Measurements from ENCODE around the gene RFX4.
"Not testable (repeated sequence)": the region's sequence is repeated elsewhere in the genome, so short reads cannot be mapped to it uniquely, and the experiment has no call there.

The RFX4 gene

DNA sequence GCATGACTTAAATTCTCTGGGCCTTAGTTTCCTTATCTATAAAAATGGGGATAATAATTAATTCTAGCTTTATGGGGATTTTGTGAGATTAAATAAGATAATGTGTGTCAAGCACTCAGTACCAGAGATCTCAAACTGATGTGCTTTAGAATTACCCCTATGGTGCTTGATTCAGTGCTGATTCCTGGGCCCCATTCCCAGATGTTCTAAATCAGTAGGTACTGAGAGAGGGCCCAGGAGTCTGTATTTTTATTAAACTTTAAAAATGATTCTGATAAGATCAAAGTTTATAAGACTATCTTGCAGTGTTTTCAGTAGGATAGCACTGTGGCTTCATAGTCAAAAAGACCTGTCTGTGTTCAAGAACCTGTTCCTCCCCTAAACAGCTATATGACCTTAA is 102.6 kb downstream of the RFX4 start:
- no peaks in the 10 kb centered on the region for H3K36me3 ChIP-seq
- H3K27me3 ChIP-seq: no peaks in the 10 kb centered on the region
- no peaks in the 10 kb centered on the region for H4K20me1 ChIP-seq
- H3K27ac ChIP-seq: no peak overlapping the region
- TF ChIP-seq Cebpa-rat (IDR thresholded peaks at IDR 0.05): no peak
- no peak overlapping the region for H3K4me2 ChIP-seq
- H3K9ac ChIP-seq: no peak overlapping the region
- no peaks in the 10 kb centered on the region for H3K4me1 ChIP-seq
- H3K9me3 ChIP-seq: no peaks in the 10 kb centered on the region
- no peak overlapping the region for H3K4me3 ChIP-seq

GRCh38 chr12:106687672-106688071 is 104.9 kb downstream of the RFX4 start:
- Histone ChIP-seq H3K27me3 (no peaks in the 10 kb centered on the region), H3K27ac (no peak overlapping the region), H3K4me2 (no peak overlapping the region), H3K4me3 (no peak overlapping the region), H3K36me3 (no peaks in the 10 kb centered on the region), H4K20me1 (no peaks in the 10 kb centered on the region), H3K9me3 (no peaks in the 10 kb centered on the region), H3K9ac (no peak overlapping the region), H3K4me1 (no peaks in the 10 kb centered on the region)
- no peak for TF ChIP-seq Cebpa-rat (IDR thresholded peaks at IDR 0.05)

- Histone ChIP-seq H3K9me3 (no peaks in the 10 kb centered on the region), H3K4me1 (no peaks in the 10 kb centered on the region), H3K36me3 (no peaks in the 10 kb centered on the region), H3K4me2 (no peak overlapping the region), H3K9ac (no peak overlapping the region), H3K27ac (no peak overlapping the region), H3K4me3 (no peak overlapping the region), H3K27me3 (no peaks in the 10 kb centered on the region), H4K20me1 (no peaks in the 10 kb centered on the region)
- TF ChIP-seq Cebpa-rat (IDR thresholded peaks at IDR 0.05): no peak
Observed at GRCh38 chr12:106690569-106691305, 107.9 kb downstream of the RFX4 start.

GRCh38 chr12:106692033-106692432 is 109.2 kb downstream of the RFX4 start:
- not testable (repeated sequence) for H3K4me3 ChIP-seq, H3K9ac ChIP-seq, H3K27me3 ChIP-seq, H3K27ac ChIP-seq, H3K4me1 ChIP-seq, H3K9me3 ChIP-seq, H4K20me1 ChIP-seq, H3K36me3 ChIP-seq, H3K4me2 ChIP-seq

DNA sequence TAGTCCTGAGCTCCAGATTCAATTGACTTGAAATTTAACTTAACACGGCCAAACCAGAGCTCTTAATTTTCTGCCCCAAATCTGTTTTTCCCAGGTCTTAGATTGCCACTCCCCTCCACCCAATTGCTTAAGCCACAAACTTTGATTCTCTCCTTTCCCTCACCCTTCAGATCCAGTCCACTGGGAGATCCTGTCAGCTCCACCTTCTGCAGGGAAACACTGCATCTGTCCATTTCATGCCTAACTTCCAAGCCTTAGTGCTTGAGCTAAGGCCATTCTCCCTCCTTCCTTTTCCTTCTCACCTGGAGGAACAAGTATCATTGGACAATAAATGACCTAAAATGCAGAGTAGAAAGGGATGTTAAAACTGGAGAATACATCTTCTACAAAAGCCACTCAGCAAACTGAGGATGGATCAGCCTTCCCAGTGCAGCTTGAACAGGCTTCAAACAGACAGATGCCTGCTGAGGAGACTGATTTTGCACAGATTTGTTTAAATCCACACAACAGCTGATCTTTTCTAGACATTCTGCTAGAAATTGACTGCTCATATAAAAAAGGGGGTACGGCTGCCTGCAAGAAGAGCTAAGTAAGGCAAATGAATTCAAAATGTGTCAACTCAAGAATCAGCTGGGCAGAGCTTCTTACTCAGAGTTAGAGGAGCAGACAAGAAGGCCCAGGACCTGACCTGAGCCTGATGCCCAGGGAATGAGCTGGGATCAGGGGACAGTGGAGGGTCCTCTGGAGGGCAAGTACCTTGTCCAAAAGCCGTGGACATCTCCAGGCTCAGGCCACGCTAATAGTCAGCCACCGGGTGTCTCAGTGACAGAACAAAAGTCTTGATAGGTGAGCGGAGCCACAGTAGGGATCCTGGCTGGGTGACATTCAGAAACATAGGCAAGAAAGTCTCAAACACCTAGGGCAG is 110.4 kb downstream of the RFX4 start:
- no peak for TF ChIP-seq Cebpa-rat (IDR thresholded peaks at IDR 0.05)

GRCh38 chr12:106696071-106696470 is 113.3 kb downstream of the RFX4 start:
- no peaks in the 10 kb centered on the region for H3K4me1 ChIP-seq
- peaks cover 12% of the 10 kb centered on the region for H3K9me3 ChIP-seq
- H3K36me3 ChIP-seq: no peaks in the 10 kb centered on the region
- no peaks in the 10 kb centered on the region for H3K27me3 ChIP-seq
- no peak overlapping the region for H3K9ac ChIP-seq
- TF ChIP-seq Cebpa-rat (IDR thresholded peaks at IDR 0.05): no peak
- H3K4me2 ChIP-seq: no peak overlapping the region
- no peak overlapping the region for H3K27ac ChIP-seq
- H3K4me3 ChIP-seq: no peak overlapping the region
- H4K20me1 ChIP-seq: no peaks in the 10 kb centered on the region

More for the DNA sequence above, 110.4 kb downstream of the RFX4 start:
- no peaks in the 10 kb centered on the region for H3K36me3 ChIP-seq
- H3K4me3 ChIP-seq: no peak overlapping the region
- no peaks in the 10 kb centered on the region for H3K4me1 ChIP-seq
- H3K9me3 ChIP-seq: peaks cover 2% of the 10 kb centered on the region; the same call in 1 of the 2 replicates
- no peak overlapping the region for H3K9ac ChIP-seq
- H3K4me2 ChIP-seq: no peak overlapping the region
- no peak overlapping the region for H3K27ac ChIP-seq
- H3K27me3 ChIP-seq: no peaks in the 10 kb centered on the region
- H4K20me1 ChIP-seq: no peaks in the 10 kb centered on the region

GRCh38 chr12:106696681-106697417 is 114.0 kb downstream of the RFX4 start:
- no peaks in the 10 kb centered on the region for H3K27me3 ChIP-seq
- no peak overlapping the region for H3K9ac ChIP-seq
- H4K20me1 ChIP-seq: no peaks in the 10 kb centered on the region
- no peak overlapping the region for H3K4me2 ChIP-seq
- no peak overlapping the region for H3K4me3 ChIP-seq
- H3K36me3 ChIP-seq: no peaks in the 10 kb centered on the region
- no peak overlapping the region for H3K27ac ChIP-seq
- no peak for TF ChIP-seq Cebpa-rat (IDR thresholded peaks at IDR 0.05)
- peaks cover 19% of the 10 kb centered on the region for H3K9me3 ChIP-seq
- H3K4me1 ChIP-seq: no peaks in the 10 kb centered on the region

DNA sequence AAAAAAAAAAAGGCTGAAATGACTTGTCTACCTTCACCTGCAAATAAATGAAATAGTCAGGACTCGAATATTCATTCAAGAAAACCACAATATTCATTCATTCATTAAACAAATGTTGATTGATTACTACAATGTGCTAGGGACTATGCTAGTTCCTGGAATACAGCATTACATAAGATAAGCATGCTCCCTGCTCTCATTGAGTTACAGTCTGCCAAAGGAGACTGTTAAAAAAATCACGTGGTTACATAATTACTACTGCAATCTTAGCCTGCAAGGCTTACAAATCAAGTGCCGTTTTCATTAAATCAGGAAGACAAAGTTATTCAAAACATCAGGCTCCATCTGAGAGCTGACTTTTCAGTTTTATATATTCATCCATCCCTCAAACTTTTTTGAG is 121.3 kb downstream of the RFX4 start:
- no peak overlapping the region for H3K9ac ChIP-seq
- H3K9me3 ChIP-seq: peaks cover 23% of the 10 kb centered on the region
- H3K27me3 ChIP-seq: no peaks in the 10 kb centered on the region
- no peaks in the 10 kb centered on the region for H3K4me1 ChIP-seq
- TF ChIP-seq Cebpa-rat (IDR thresholded peaks at IDR 0.05): no peak
- H3K36me3 ChIP-seq: no peaks in the 10 kb centered on the region
- no peak overlapping the region for H3K4me2 ChIP-seq
- no peak overlapping the region for H3K27ac ChIP-seq
- no peaks in the 10 kb centered on the region for H4K20me1 ChIP-seq
- H3K4me3 ChIP-seq: no peak overlapping the region

- Histone ChIP-seq H4K20me1 (no peaks in the 10 kb centered on the region), H3K27ac (no peak overlapping the region), H3K9ac (no peak overlapping the region), H3K27me3 (no peaks in the 10 kb centered on the region), H3K4me1 (no peaks in the 10 kb centered on the region), H3K4me3 (no peak overlapping the region), H3K4me2 (no peak overlapping the region), H3K9me3 (peaks cover 19% of the 10 kb centered on the region), H3K36me3 (no peaks in the 10 kb centered on the region)
- TF ChIP-seq Cebpa-rat (IDR thresholded peaks at IDR 0.05): no peak
Observed at GRCh38 chr12:106705971-106706370, 123.2 kb downstream of the RFX4 start.

Measured in BLaER1 (cell line).